MM.1S (cell line): Measurements from ENCODE around the gene CHI3L1.

Experiments used
- DNase-seq: peaks from one replicate; pipeline ENCODE4 v3.0.0-alpha.2; 2015
- H2AFZ ChIP-seq: fragments of 300-600 bp; sonication (generic); 2 replicates; pipeline ENCODE4 v1.6.0; 2016; ENCODE audit warnings: antibody characterized with exemption, low read length
- H3F3A ChIP-seq: fragments of 300-600 bp; sonication (generic); 2 replicates; pipeline ENCODE4 v1.6.1; 2016; ENCODE audit warnings: mild to moderate bottlenecking, antibody characterized with exemption, low read length, moderate library complexity, mixed read lengths; ENCODE audit not compliant: insufficient read depth
- H3K27ac ChIP-seq: fragments of 300-600 bp; sonication (generic); 2 replicates; pipeline ENCODE4 v1.5.1; 2016; ENCODE audit warnings: mild to moderate bottlenecking, low read length
- H3K27me3 ChIP-seq: fragments of 300-600 bp; sonication (generic); replicated peaks from 2 replicates; pipeline ENCODE4 v1.6.0; 2016; ENCODE audit warnings: low read length; ENCODE audit not compliant: insufficient read depth
- H3K36me3 ChIP-seq: fragments of 300-600 bp; sonication (generic); replicated peaks from 2 replicates; pipeline ENCODE4 v1.6.1; 2016; ENCODE audit warnings: mild to moderate bottlenecking, low read length, mixed read lengths; ENCODE audit not compliant: insufficient read depth
- H3K4me1 ChIP-seq: fragments of 300-600 bp; sonication (generic); 2 replicates; pipeline ENCODE4 v1.6.1; 2016; ENCODE audit warnings: low read length, mixed read lengths
- H3K4me2 ChIP-seq: fragments of 300-600 bp; sonication (generic); 2 replicates; pipeline ENCODE4 v1.6.0; 2016; ENCODE audit warnings: low read depth, low read length
- H3K4me3 ChIP-seq: fragments of 300-600 bp; sonication (generic); 2 replicates; pipeline ENCODE4 v1.5.1; 2016; ENCODE audit warnings: low read length, mixed read lengths
- H3K79me2 ChIP-seq: fragments of 300-600 bp; sonication (generic); 2 replicates; pipeline ENCODE4 v1.6.1; 2016; ENCODE audit warnings: mixed run types, low read length, mixed read lengths
- H3K9ac ChIP-seq: fragments of 300-600 bp; sonication (generic); 2 replicates; pipeline ENCODE4 v1.6.1; 2016; ENCODE audit warnings: low read length, mixed read lengths
- H3K9me2 ChIP-seq: fragments of 300-600 bp; sonication (generic); replicated peaks from 2 replicates; pipeline ENCODE4 v1.6.1; 2016; ENCODE audit warnings: mild to moderate bottlenecking, low read length, mixed read lengths; ENCODE audit not compliant: insufficient read depth
- H3K9me3 ChIP-seq: fragments of 300-600 bp; sonication (generic); replicated peaks from 2 replicates; pipeline ENCODE4 v1.6.1; 2016; ENCODE audit warnings: mild to moderate bottlenecking, low read length, mixed read lengths; ENCODE audit not compliant: insufficient read depth
- H4K20me1 ChIP-seq: fragments of 300-600 bp; sonication (generic); 2 replicates; pipeline ENCODE4 v1.6.1; 2016; ENCODE audit warnings: mild to moderate bottlenecking, low read length, moderate library complexity, mixed read lengths; ENCODE audit not compliant: insufficient read depth
- EZH2 ChIP-seq: fragments of 300-600 bp; sonication (generic); optimal IDR thresholded peaks from 2 replicates; pipeline ENCODE3; 2017; ENCODE audit warnings: low read depth, mild to moderate bottlenecking, antibody characterized with exemption, low read length, mixed read lengths
- EZH2phosphoT487 ChIP-seq: fragments of 300-600 bp; sonication (generic); IDR thresholded peaks from 2 replicates; pipeline ENCODE4 v1.6.1; 2018; ENCODE audit warnings: antibody characterized with exemption, low read length
- TF ChIP-seq, protein P1 (sequence below): fragments of 300-600 bp; sonication (generic); IDR thresholded peaks from 2 replicates; pipeline ENCODE4 v1.5.1; 2016; ENCODE audit warnings: antibody characterized with exemption, low read length, mixed read lengths

Gene CHI3L1

DNA sequence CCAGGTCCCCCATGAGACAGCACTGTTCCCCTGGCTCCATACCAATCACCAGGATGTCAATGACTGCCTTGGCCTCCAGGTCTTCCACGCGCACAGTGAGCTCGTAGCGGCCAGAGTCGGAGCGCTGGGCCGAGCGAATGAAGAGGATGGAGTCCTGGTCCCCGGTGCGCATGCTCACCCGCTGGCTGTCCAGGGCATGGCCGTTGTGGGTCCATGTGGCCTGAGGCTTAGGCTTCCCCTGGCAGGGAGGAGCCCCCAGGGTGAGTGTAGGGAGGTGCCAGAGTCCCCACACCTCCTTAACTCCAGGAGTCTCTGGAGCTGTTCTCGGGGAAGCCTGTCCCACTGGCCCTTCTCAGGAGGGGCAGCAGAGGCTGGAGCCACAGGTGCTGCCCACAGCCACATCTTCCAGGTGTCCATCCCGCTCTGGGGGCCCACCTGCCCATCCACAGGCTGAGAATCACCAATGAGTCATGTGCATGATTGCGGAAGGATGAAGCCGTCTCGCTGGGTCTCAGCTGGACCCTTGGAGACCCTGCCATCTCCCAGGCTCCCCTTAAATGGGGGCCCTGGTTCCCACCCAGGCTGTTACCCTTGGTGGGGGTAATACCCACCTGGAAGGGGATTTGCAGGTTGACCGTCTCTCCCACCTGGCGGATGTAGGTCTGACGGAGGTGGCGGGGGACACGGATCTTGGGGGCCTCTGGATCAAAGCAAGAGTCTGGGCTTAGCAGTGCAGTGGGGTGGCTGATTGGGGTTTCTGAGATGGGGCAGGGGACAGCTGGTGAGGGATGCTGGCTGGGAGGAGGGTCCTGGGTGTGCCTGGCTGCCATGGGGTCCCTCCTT, 14.9 kb downstream of the CHI3L1 start:
- Histone ChIP-seq H3F3A (no peaks in the 10 kb centered on the region), H3K27ac (no peak overlapping the region), H3K36me3 (no peaks in the 10 kb centered on the region), H3K4me3 (no peak overlapping the region), H3K4me2 (no peak overlapping the region), H3K4me1 (peaks cover 3% of the 10 kb centered on the region; the same call in 1 of the 2 replicates), H4K20me1 (no peaks in the 10 kb centered on the region), H3K27me3 (no peaks in the 10 kb centered on the region), H3K9me3 (no peaks in the 10 kb centered on the region), H2AFZ (no peak overlapping the region), H3K79me2 (no peaks in the 10 kb centered on the region), H3K9ac (no peak overlapping the region), H3K9me2 (no peaks in the 10 kb centered on the region)
- DNase-seq = no peak
- no peak for TF ChIP-seq EZH2
- TF ChIP-seq EZH2phosphoT487 = no peak
- TF ChIP-seq, protein P1, sequence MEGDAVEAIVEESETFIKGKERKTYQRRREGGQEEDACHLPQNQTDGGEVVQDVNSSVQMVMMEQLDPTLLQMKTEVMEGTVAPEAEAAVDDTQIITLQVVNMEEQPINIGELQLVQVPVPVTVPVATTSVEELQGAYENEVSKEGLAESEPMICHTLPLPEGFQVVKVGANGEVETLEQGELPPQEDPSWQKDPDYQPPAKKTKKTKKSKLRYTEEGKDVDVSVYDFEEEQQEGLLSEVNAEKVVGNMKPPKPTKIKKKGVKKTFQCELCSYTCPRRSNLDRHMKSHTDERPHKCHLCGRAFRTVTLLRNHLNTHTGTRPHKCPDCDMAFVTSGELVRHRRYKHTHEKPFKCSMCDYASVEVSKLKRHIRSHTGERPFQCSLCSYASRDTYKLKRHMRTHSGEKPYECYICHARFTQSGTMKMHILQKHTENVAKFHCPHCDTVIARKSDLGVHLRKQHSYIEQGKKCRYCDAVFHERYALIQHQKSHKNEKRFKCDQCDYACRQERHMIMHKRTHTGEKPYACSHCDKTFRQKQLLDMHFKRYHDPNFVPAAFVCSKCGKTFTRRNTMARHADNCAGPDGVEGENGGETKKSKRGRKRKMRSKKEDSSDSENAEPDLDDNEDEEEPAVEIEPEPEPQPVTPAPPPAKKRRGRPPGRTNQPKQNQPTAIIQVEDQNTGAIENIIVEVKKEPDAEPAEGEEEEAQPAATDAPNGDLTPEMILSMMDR = no peak

DNA sequence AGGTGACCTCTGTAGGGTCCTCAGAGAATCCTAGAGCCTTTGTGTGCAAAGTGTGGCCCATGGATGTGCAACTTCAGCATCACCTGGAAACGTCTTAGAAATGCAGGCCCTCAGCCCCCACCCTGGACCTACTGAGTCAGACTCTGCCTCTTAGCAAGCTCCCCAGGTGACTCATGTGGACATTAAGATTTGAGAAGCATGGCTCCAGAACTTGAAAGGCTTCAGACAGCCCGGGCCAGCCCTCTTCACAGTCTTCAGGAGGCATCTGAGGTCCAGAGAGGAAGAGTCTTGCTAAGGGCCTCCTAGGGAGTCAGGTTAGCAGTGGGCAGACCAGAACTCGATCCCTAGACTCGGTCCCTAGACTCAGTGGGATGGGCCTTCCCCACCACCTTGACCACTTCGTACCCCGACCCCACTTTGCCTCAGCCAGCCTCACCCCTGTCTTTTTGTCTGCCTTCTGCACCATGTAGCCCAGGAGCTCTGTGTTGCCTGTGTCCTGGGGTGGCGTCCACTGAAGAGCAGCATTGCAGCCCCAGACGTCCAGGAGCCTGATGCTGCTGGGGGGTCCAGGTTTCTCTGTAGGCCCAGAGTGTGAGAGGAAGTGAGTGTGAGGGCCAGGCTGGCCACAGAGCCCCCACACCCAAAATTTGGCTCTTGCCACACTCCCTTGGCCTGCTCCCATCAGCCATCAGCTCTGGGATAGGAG, 15.7 kb downstream of the CHI3L1 start:
- H3K4me2 ChIP-seq = no peak overlapping the region
- TF ChIP-seq EZH2phosphoT487 = no peak
- TF ChIP-seq EZH2 = no peak
- TF ChIP-seq, protein P1 = no peak

GRCh38 chr1:203169770-203170520, 16.6 kb downstream of the CHI3L1 start:
- no peak for DNase-seq
- H4K20me1 ChIP-seq = no peaks in the 10 kb centered on the region
- no peak for TF ChIP-seq EZH2phosphoT487
- TF ChIP-seq, protein P1 = no peak
- TF ChIP-seq EZH2 = no peak
- H3K4me1 ChIP-seq = peaks cover 7% of the 10 kb centered on the region; the same call in 1 of the 2 replicates
- no peaks in the 10 kb centered on the region for H3F3A ChIP-seq
- no peak overlapping the region for H3K4me3 ChIP-seq
- H3K79me2 ChIP-seq = no peaks in the 10 kb centered on the region
- H3K4me2 ChIP-seq = no peak overlapping the region
- no peak overlapping the region for H2AFZ ChIP-seq
- H3K27ac ChIP-seq = no peak overlapping the region
- H3K36me3 ChIP-seq = no peaks in the 10 kb centered on the region
- no peaks in the 10 kb centered on the region for H3K9me2 ChIP-seq
- no peak overlapping the region for H3K9ac ChIP-seq
- H3K27me3 ChIP-seq = no peaks in the 10 kb centered on the region
- no peaks in the 10 kb centered on the region for H3K9me3 ChIP-seq

More for the DNA sequence above, 15.7 kb downstream of the CHI3L1 start:
- peaks cover 7% of the 10 kb centered on the region; the same call in 1 of the 2 replicates for H3K4me1 ChIP-seq
- H4K20me1 ChIP-seq = no peaks in the 10 kb centered on the region
- DNase-seq = no peak
- H3K79me2 ChIP-seq = no peaks in the 10 kb centered on the region
- no peak overlapping the region for H2AFZ ChIP-seq
- H3K27ac ChIP-seq = no peak overlapping the region
- H3K36me3 ChIP-seq = no peaks in the 10 kb centered on the region
- no peak overlapping the region for H3K9ac ChIP-seq
- H3K27me3 ChIP-seq = no peaks in the 10 kb centered on the region
- no peaks in the 10 kb centered on the region for H3K9me2 ChIP-seq
- no peaks in the 10 kb centered on the region for H3K9me3 ChIP-seq
- H3F3A ChIP-seq = no peaks in the 10 kb centered on the region
- no peak overlapping the region for H3K4me3 ChIP-seq
